Thymus (tissue), 11 donors: ENCODE measurements around the gene LSM4. TPM values are rescaled to one million over a fixed set of nuclear protein-coding genes. Genes with fewer than 3 reads are reported as not detected.

Experiments
- DNase-seq, 9 donors: peaks; one replicate each; pipeline ENCODE4 v3.0.0-alpha.2; 2013; ENCODE audit warnings: low spot score in 9 of 9, low read depth in 6 of 9, missing footprints in 1 of 9
- H3K27ac ChIP-seq, 2 donors: one replicate each; pipeline ENCODE4 v1.5.1; 2013; ENCODE audit warnings: control low read depth in 1 of 2, low read depth in 1 of 2, low read length in 1 of 2, mild to moderate bottlenecking in 1 of 2, moderate library complexity in 1 of 2
- H3K27me3 ChIP-seq, 2 donors: one replicate each; pipeline ENCODE4 v1.5.1; 2013; ENCODE audit warnings: low read length in 1 of 2; ENCODE audit not compliant: control insufficient read depth in 2 of 2, insufficient read depth in 1 of 2
- H3K36me3 ChIP-seq, 2 donors: one replicate each; pipeline ENCODE4 v1.5.1; 2013; ENCODE audit warnings: low read length in 1 of 2, mild to moderate bottlenecking in 1 of 2, moderate library complexity in 1 of 2; ENCODE audit not compliant: control insufficient read depth in 2 of 2, insufficient read depth in 2 of 2
- H3K4me1 ChIP-seq, 2 donors: one replicate each; pipeline ENCODE4 v1.5.1; 2013; ENCODE audit warnings: low read length in 2 of 2; ENCODE audit not compliant: control insufficient read depth in 2 of 2, insufficient read depth in 2 of 2
- H3K4me3 ChIP-seq, 2 donors: one replicate each; pipeline ENCODE4 v1.5.1; 2013; ENCODE audit warnings: low read length in 2 of 2, control low read depth in 1 of 2, mild to moderate bottlenecking in 1 of 2
- H3K9me3 ChIP-seq, 2 donors: one replicate each; pipeline ENCODE4 v1.5.1; 2013; ENCODE audit warnings: low read length in 1 of 2, mild to moderate bottlenecking in 1 of 2; ENCODE audit not compliant: control insufficient read depth in 2 of 2, insufficient read depth in 1 of 2
- WGBS: extraction: QIAGEN DNeasy Blood & Tissue Kit; methylation state at CpG from one replicate; pipeline ENCODE4 v1.1.7; 2013; 5-methylcytosine and 5-hydroxymethylcytosine counted together
- polyA plus RNA-seq: library from polyadenylated mRNA; stranded (reverse); fragments of 200-250 nt; gene quantifications from one replicate; pipeline ENCODE4 v1.2.3, GENCODE V29; 2013
- total RNA-seq: library from RNA; stranded (reverse); fragments of 120-200 nt; gene quantifications from one replicate; pipeline ENCODE4 v1.2.4, GENCODE V29; 2013
- donor health status: healthy.

Gene LSM4
- total and polyA plus RNA-seq, 2 donors = 147 to 190 TPM

- H3K4me3 ChIP-seq = no peak overlapping the region
- WGBS = 93% methylated on average over 2 of the region's 2 CpGs
These were observed 61.4 kb downstream of the LSM4 start for GRCh38 chr19:18261474-18261873.

GRCh38 chr19:18259893-18260292, 63.0 kb downstream of the LSM4 start:
- no peak overlapping the region for H3K27ac ChIP-seq
- H3K9me3 ChIP-seq = peaks cover 0 to 5% of the 10 kb centered on the region in 2 donors
- H3K4me1 ChIP-seq = no peaks in the 10 kb centered on the region
- WGBS = 99% methylated on average over 4 of the region's 4 CpGs
- H3K36me3 ChIP-seq = no peaks in the 10 kb centered on the region
- H3K4me3 ChIP-seq = no peak overlapping the region
- peaks cover 0 to 7% of the 10 kb centered on the region in 2 donors for H3K27me3 ChIP-seq
- DNase-seq = no peak

More at GRCh38 chr19:18261474-18261873, 61.4 kb downstream of the LSM4 start:
- Histone ChIP-seq H3K27ac (no peak overlapping the region), H3K36me3 (peaks cover 0 to 5% of the 10 kb centered on the region in 2 donors), H3K4me1 (no peaks in the 10 kb centered on the region), H3K27me3 (no peaks in the 10 kb centered on the region), H3K9me3 (no peaks in the 10 kb centered on the region)
- DNase-seq = no peak

- DNase-seq = no peak
- Histone ChIP-seq H3K4me1 (no peaks in the 10 kb centered on the region), H3K9me3 (peaks cover 0 to 6% of the 10 kb centered on the region in 2 donors), H3K36me3 (no peaks in the 10 kb centered on the region), H3K4me3 (no peak overlapping the region), H3K27me3 (peaks cover 1 to 24% of the 10 kb centered on the region in 2 donors), H3K27ac (no peak overlapping the region)
- WGBS = 98% methylated on average over 55 of the region's 55 CpGs
These were observed 65.1 kb downstream of the LSM4 start for GRCh38 chr19:18257503-18258470.

Other genes starting within 250 kb of the LSM4 start
- 7.4 TPM for gene IL12RB1, start 236.1 kb downstream of the LSM4 start, total RNA-seq
- gene IL12RB1, start 236.1 kb downstream of the LSM4 start, polyA plus RNA-seq = 3.7 TPM
- gene MAST3, start 225.3 kb downstream of the LSM4 start, total RNA-seq = 2.0 TPM
- gene MAST3, start 225.3 kb downstream of the LSM4 start, polyA plus RNA-seq = 8.9 TPM
- gene PIK3R2, start 169.9 kb downstream of the LSM4 start, total RNA-seq = 6.5 TPM
- gene PIK3R2, start 169.9 kb downstream of the LSM4 start, polyA plus RNA-seq = 15.1 TPM
- gene IFI30, start 149.3 kb downstream of the LSM4 start, total RNA-seq = 148 TPM
- gene IFI30, start 149.3 kb downstream of the LSM4 start, polyA plus RNA-seq = 237 TPM
- 6.8 TPM for gene MPV17L2, start 129.9 kb downstream of the LSM4 start, total RNA-seq
- gene MPV17L2, start 129.9 kb downstream of the LSM4 start, polyA plus RNA-seq = 13.4 TPM
- gene RAB3A, start 119.0 kb downstream of the LSM4 start, total RNA-seq = 0.52 TPM
- 1.0 TPM for gene RAB3A, start 119.0 kb downstream of the LSM4 start, polyA plus RNA-seq
- 0.05 TPM for gene PDE4C, start 96.6 kb downstream of the LSM4 start, total RNA-seq
- gene PDE4C, start 96.6 kb downstream of the LSM4 start, polyA plus RNA-seq = 0.34 TPM
- 0.57 TPM for gene IQCN, start 48.6 kb downstream of the LSM4 start, total RNA-seq
- 5.0 TPM for gene IQCN, start 48.6 kb downstream of the LSM4 start, polyA plus RNA-seq
- gene JUND, start 41.5 kb downstream of the LSM4 start, total RNA-seq = 65.8 TPM
- gene JUND, start 41.5 kb downstream of the LSM4 start, polyA plus RNA-seq = 88.3 TPM
- gene PGPEP1, start 17.5 kb upstream of the LSM4 start, total RNA-seq = 13.3 TPM
- 14.8 TPM for gene PGPEP1, start 17.5 kb upstream of the LSM4 start, polyA plus RNA-seq
- gene GDF15, start 63.1 kb upstream of the LSM4 start, total RNA-seq = 0.42 TPM
- gene GDF15, start 63.1 kb upstream of the LSM4 start, polyA plus RNA-seq = 2.2 TPM
- gene LRRC25, start 74.5 kb upstream of the LSM4 start, total RNA-seq = 2.5 TPM
- 6.2 TPM for gene LRRC25, start 74.5 kb upstream of the LSM4 start, polyA plus RNA-seq
- gene SSBP4, start 96.3 kb upstream of the LSM4 start, total RNA-seq = 47.3 TPM
- 50.3 TPM for gene SSBP4, start 96.3 kb upstream of the LSM4 start, polyA plus RNA-seq
- gene ISYNA1, start 115.1 kb upstream of the LSM4 start, total RNA-seq = 14.2 TPM
- gene ISYNA1, start 115.1 kb upstream of the LSM4 start, polyA plus RNA-seq = 66.1 TPM
- 6.8 TPM for gene ELL, start 199.0 kb upstream of the LSM4 start, total RNA-seq
- 14.3 TPM for gene ELL, start 199.0 kb upstream of the LSM4 start, polyA plus RNA-seq
- gene FKBP8, start 220.5 kb upstream of the LSM4 start, total RNA-seq = 153 TPM
- 232 TPM for gene FKBP8, start 220.5 kb upstream of the LSM4 start, polyA plus RNA-seq
- gene KXD1, start 234.8 kb upstream of the LSM4 start, total RNA-seq = 42.6 TPM
- 81.9 TPM for gene KXD1, start 234.8 kb upstream of the LSM4 start, polyA plus RNA-seq
- gene UBA52, start 248.8 kb upstream of the LSM4 start, total RNA-seq = 1,679 TPM
- 1,270 TPM for gene UBA52, start 248.8 kb upstream of the LSM4 start, polyA plus RNA-seq